RWPE2 (cell line): ENCODE results near the gene CTLA4.

Experiments used
- ATAC-seq: fragments of 200-7000 bp; cut with Tn5 transposase; 3 replicates; pipeline ENCODE4 v1.9.1; 2021; ENCODE audit warnings: low read depth
- DNase-seq: peaks from one replicate; pipeline ENCODE4 v3.0.0-alpha.2; 2020; ENCODE audit warnings: low spot score
- H3K27ac ChIP-seq: fragments of 450-650 bp; 2 replicates; pipeline ENCODE4 v1.5.1; 2017; ENCODE audit warnings: mild to moderate bottlenecking; ENCODE audit not compliant: poor library complexity, severe bottlenecking
- H3K27me3 ChIP-seq: fragments of 250-450 bp; sonication (Bioruptor Pico); 2 replicates; pipeline ENCODE4 v1.5.1; 2021; ENCODE audit warnings: mild to moderate bottlenecking, moderate library complexity; ENCODE audit not compliant: insufficient read depth, poor library complexity, severe bottlenecking
- H3K36me3 ChIP-seq: fragments of 250-450 bp; sonication (Bioruptor Pico); 2 replicates; pipeline ENCODE4 v1.5.1; 2020; ENCODE audit warnings: low read depth, mild to moderate bottlenecking, moderate library complexity
- H3K4me1 ChIP-seq: fragments of 250-450 bp; sonication (Bioruptor Pico); 2 replicates; pipeline ENCODE4 v1.5.1; 2021; ENCODE audit warnings: mild to moderate bottlenecking, moderate library complexity; ENCODE audit not compliant: insufficient read depth, poor library complexity, severe bottlenecking
- H3K4me3 ChIP-seq: fragments of 250-450 bp; sonication (Bioruptor Pico); 2 replicates; pipeline ENCODE4 v1.5.1; 2021; ENCODE audit warnings: mild to moderate bottlenecking, moderate library complexity; ENCODE audit not compliant: severe bottlenecking
- H3K9me3 ChIP-seq: fragments of 250-450 bp; sonication (Bioruptor Pico); 2 replicates; pipeline ENCODE4 v1.5.1; 2021; ENCODE audit warnings: mild to moderate bottlenecking, moderate library complexity; ENCODE audit not compliant: severe bottlenecking
- CTCF ChIP-seq: fragments of 450-650 bp; IDR thresholded peaks from one replicate; pipeline ENCODE4 v1.5.1; 2017; ENCODE audit warnings: mild to moderate bottlenecking, moderate library complexity; ENCODE audit not compliant: poor library complexity, severe bottlenecking

CTLA4 gene

GRCh38 chr2:203823173-203823572 lies 44.4 kb upstream of the CTLA4 start:
- H3K36me3 ChIP-seq = no peaks in the 10 kb centered on the region
- no peaks in the 10 kb centered on the region for H3K4me1 ChIP-seq
- no peak for TF ChIP-seq CTCF
- H3K27me3 ChIP-seq = no peaks in the 10 kb centered on the region
- no peak for ATAC-seq
- no peak overlapping the region for H3K4me3 ChIP-seq
- DNase-seq = no peak
- no peaks in the 10 kb centered on the region for H3K9me3 ChIP-seq
- H3K27ac ChIP-seq = no peak overlapping the region

- Histone ChIP-seq H3K27ac (no peak overlapping the region), H3K9me3 (no peaks in the 10 kb centered on the region), H3K36me3 (no peaks in the 10 kb centered on the region), H3K4me1 (no peaks in the 10 kb centered on the region), H3K27me3 (no peaks in the 10 kb centered on the region), H3K4me3 (no peak overlapping the region)
- DNase-seq (no peak), ATAC-seq (no peak)
- no peak for TF ChIP-seq CTCF
These were observed 43.5 kb upstream of the CTLA4 start for GRCh38 chr2:203824057-203824456.

GRCh38 chr2:203824603-203825002 lies 43.0 kb upstream of the CTLA4 start:
- no peak for TF ChIP-seq CTCF
- no peaks in the 10 kb centered on the region for H3K36me3 ChIP-seq
- ATAC-seq (no peak), DNase-seq (no peak)
- H3K4me3 ChIP-seq = no peak overlapping the region
- no peak overlapping the region for H3K27ac ChIP-seq
- H3K27me3 ChIP-seq = no peaks in the 10 kb centered on the region
- no peaks in the 10 kb centered on the region for H3K9me3 ChIP-seq
- H3K4me1 ChIP-seq = no peaks in the 10 kb centered on the region

GRCh38 chr2:203826704-203827103 lies 40.9 kb upstream of the CTLA4 start:
- ATAC-seq (no peak), DNase-seq (no peak)
- TF ChIP-seq CTCF = no peak
- Histone ChIP-seq H3K9me3 (no peaks in the 10 kb centered on the region), H3K27ac (no peak overlapping the region), H3K4me3 (no peak overlapping the region), H3K36me3 (no peaks in the 10 kb centered on the region), H3K27me3 (no peaks in the 10 kb centered on the region), H3K4me1 (no peaks in the 10 kb centered on the region)

- Histone ChIP-seq H3K9me3 (no peaks in the 10 kb centered on the region), H3K27me3 (no peaks in the 10 kb centered on the region), H3K36me3 (no peaks in the 10 kb centered on the region), H3K4me3 (no peak overlapping the region), H3K27ac (no peak overlapping the region), H3K4me1 (no peaks in the 10 kb centered on the region)
- DNase-seq = no peak
- TF ChIP-seq CTCF = no peak
- ATAC-seq = no peak
These were observed 37.1 kb upstream of the CTLA4 start for GRCh38 chr2:203830304-203831055.
